ENCODE data around the gene C1orf141.
"Not testable (repeated sequence)": the region's sequence is repeated elsewhere in the genome, so short reads cannot be mapped to it uniquely, and the experiment has no call there.

The C1orf141 gene

GRCh38 chr1:67158401-67158800 is 23.6 kb upstream of the C1orf141 start:
- no peak for DNase-seq (ENCODE audit: insufficient read length, low spot score)
- no peak for FAIRE-seq

GRCh38 chr1:67150931-67151330 is 16.2 kb upstream of the C1orf141 start:
- TF ChIP-seq CTCF (IDR thresholded peaks at IDR 0.05; ENCODE audit: insufficient read depth, missing control alignments): no peak
- no peak for DNase-seq (ENCODE audit: insufficient read length, low spot score)
- FAIRE-seq: no peak

More at GRCh38 chr1:67158401-67158800, 23.6 kb upstream of the C1orf141 start:
- no peak for TF ChIP-seq CTCF (IDR thresholded peaks at IDR 0.05; ENCODE audit: insufficient read depth, missing control alignments)

- FAIRE-seq: no peak
- no peak for DNase-seq (ENCODE audit: insufficient read length, low spot score)
- peak; percentile 84 for TF ChIP-seq CTCF (IDR thresholded peaks at IDR 0.05; ENCODE audit: insufficient read depth, missing control alignments)
These were observed 14.5 kb upstream of the C1orf141 start for GRCh38 chr1:67149179-67149770.

GRCh38 chr1:67148516-67149178 is 13.9 kb upstream of the C1orf141 start:
- FAIRE-seq (no peak), DNase-seq (ENCODE audit: insufficient read length, low spot score) (no peak)
- TF ChIP-seq CTCF (IDR thresholded peaks at IDR 0.05; ENCODE audit: insufficient read depth, missing control alignments): no peak

- not testable (repeated sequence) for DNase-seq (ENCODE audit: insufficient read length, low spot score); FAIRE-seq
These were observed 13.2 kb upstream of the C1orf141 start for GRCh38 chr1:67147973-67148372.

GRCh38 chr1:67146539-67146938 is 11.8 kb upstream of the C1orf141 start:
- TF ChIP-seq CTCF (IDR thresholded peaks at IDR 0.05; ENCODE audit: insufficient read depth, missing control alignments): no peak
- no peak for FAIRE-seq

GRCh38 chr1:67146101-67146500 is 11.3 kb upstream of the C1orf141 start:
- no peak for FAIRE-seq

More at GRCh38 chr1:67146539-67146938, 11.8 kb upstream of the C1orf141 start:
- no peak for DNase-seq (ENCODE audit: insufficient read length, low spot score)

More at GRCh38 chr1:67146101-67146500, 11.3 kb upstream of the C1orf141 start:
- TF ChIP-seq CTCF (IDR thresholded peaks at IDR 0.05; ENCODE audit: insufficient read depth, missing control alignments): no peak
- no peak for DNase-seq (ENCODE audit: insufficient read length, low spot score)
